Astrocyte (in vitro differentiated cells and primary cell): ENCODE data around the gene FAM53B.

Source experiments
- EZH2 ChIP-seq: IDR thresholded peaks from 2 replicates; pipeline ENCODE4 v1.6.1; 2012; ENCODE audit warnings: mild to moderate bottlenecking, low read length, inconsistent platforms; ENCODE audit not compliant: insufficient read depth
- TF ChIP-seq, protein P1 (sequence below): IDR thresholded peaks from 2 replicates; pipeline ENCODE4 v1.5.1; 2011; ENCODE audit warnings: low read depth, mild to moderate bottlenecking, inconsistent platforms, low read length, moderate library complexity; ENCODE audit not compliant: insufficient read depth

DNA sequence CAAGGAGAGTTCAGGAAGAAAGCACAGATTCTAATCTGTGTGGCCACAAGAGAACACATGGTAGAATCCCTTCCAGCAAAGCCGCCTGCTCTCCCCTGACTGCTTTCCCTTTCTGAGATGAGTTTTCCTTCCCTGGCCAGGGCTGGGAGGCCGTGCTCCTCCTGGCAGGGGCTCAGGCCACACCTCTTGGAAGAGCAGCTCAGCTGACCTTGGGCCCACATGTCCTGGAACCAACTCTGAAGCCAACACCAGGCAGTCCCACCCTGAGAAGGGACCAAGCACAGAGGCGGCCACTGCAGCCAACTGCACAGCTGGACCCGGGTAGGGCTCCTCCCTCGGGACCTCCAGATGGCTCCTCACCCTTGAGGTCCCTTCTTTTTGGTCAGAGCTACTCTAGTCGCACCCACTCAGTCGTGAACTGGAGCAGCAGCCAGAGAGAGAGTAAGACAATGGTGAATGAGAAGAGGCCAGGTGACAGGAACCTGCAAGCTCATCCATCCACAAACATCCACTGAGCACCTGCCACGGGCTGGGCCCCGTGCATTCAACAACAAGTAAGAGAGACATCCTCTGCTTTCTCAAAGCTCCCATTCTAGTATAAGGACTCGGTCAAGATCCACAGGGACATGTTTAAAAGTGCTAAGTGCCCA lies 40.3 kb downstream of the FAM53B start:
- TF ChIP-seq, protein P1, sequence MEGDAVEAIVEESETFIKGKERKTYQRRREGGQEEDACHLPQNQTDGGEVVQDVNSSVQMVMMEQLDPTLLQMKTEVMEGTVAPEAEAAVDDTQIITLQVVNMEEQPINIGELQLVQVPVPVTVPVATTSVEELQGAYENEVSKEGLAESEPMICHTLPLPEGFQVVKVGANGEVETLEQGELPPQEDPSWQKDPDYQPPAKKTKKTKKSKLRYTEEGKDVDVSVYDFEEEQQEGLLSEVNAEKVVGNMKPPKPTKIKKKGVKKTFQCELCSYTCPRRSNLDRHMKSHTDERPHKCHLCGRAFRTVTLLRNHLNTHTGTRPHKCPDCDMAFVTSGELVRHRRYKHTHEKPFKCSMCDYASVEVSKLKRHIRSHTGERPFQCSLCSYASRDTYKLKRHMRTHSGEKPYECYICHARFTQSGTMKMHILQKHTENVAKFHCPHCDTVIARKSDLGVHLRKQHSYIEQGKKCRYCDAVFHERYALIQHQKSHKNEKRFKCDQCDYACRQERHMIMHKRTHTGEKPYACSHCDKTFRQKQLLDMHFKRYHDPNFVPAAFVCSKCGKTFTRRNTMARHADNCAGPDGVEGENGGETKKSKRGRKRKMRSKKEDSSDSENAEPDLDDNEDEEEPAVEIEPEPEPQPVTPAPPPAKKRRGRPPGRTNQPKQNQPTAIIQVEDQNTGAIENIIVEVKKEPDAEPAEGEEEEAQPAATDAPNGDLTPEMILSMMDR = no peak
- no peak for TF ChIP-seq EZH2
